NCI-H748 treated with DMSO at 0.1 percent for 48 hours (cell line): Measurements from ENCODE around the gene POLR1E.

Source experiments
- DNase-seq: peaks from one replicate; lab custom pipeline; 2025; lab: John Stamatoyannopoulos, UW

The POLR1E gene

GRCh38 chr9:37539634-37540033, 53.9 kb downstream of the POLR1E start:
- no peak for DNase-seq

GRCh38 chr9:37540634-37541033, 54.9 kb downstream of the POLR1E start:
- no peak for DNase-seq

- no peak for DNase-seq
These were observed 55.7 kb downstream of the POLR1E start for GRCh38 chr9:37541465-37541864.

- no peak for DNase-seq
These were observed 56.7 kb downstream of the POLR1E start for GRCh38 chr9:37542488-37542887.

GRCh38 chr9:37542895-37543294, 57.1 kb downstream of the POLR1E start:
- DNase-seq, result no peak

- no peak for DNase-seq
These were observed 57.7 kb downstream of the POLR1E start for GRCh38 chr9:37543468-37543867.

- DNase-seq, result no peak
These were observed 61.7 kb downstream of the POLR1E start for GRCh38 chr9:37547328-37547878.

GRCh38 chr9:37549527-37549926, 63.8 kb downstream of the POLR1E start:
- DNase-seq, result no peak

GRCh38 chr9:37550781-37551180, 65.0 kb downstream of the POLR1E start:
- no peak for DNase-seq

- DNase-seq, result no peak
These were observed 65.7 kb downstream of the POLR1E start for GRCh38 chr9:37551468-37551867.

- no peak for DNase-seq
These were observed 66.1 kb downstream of the POLR1E start for GRCh38 chr9:37551888-37552287.
